ENCODE data around the gene HHIPL1. TPM values are rescaled to one million over a fixed set of nuclear protein-coding genes. Genes with fewer than 3 reads are reported as not detected.

The HHIPL1 gene
- total RNA-seq, 4 donors from 2014 or later, result 2.6 to 3.9 (median 3.1) TPM

DNA sequence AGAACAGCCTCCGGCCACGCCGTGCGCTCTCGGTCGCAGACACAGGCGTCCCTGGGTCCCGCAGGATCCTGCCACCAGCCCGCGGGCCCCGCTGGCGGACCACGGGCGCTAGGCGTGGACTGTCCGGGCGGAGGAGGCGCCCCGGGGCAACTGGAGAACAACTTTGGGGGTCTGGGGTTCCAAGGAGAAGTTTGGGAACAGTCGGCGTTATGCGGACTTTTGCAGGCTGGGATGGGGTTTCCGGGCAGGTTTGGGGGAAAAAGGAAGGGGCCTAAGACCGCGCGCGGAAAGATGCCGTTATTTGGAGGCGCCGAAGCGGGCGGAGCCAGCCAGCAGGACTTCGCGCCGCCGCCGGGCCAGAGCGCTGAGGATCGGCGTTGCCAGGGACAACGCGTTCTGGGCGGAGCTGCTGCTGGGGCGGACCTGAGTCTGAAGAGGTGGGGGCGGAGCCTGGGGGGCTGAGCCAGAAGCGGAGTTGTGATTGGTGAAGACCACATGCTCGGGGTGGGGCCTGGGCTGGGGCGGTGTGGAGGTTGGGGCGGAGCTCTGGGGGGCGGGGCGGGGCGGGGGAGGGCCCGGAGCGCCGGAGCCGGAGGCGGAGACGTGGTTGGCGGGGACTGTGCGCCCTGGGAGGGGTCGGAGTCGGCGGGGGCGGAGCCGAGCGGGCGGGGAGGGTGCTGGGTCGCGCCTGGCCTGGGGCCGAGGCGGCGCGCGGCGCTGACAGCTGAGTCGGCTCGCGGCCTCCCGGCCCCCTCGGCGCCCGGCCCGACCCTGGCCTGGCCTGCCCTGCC, 38.9 kb downstream of the HHIPL1 start, which contains the start of gene CYP46A1:
Gene CYP46A1, plus strand, starts transcription at position 680 of the 791 bp plus-strand sequence. CDS start 120 bp downstream, outside the sequence.
- H3K9me3 ChIP-seq, result peaks cover 0 to 5% (median 0%) of the 10 kb centered on the region in 4 donors
- H3K4me3 ChIP-seq, result peak within 1 kb of the TSS; percentile 71 to 92 (median 86)
- peaks cover 0 to 20% (median 9%) of the 10 kb centered on the region in 4 donors for H3K4me1 ChIP-seq
- 0% methylated on average over 45 to 48 of the region's 83 CpGs for WGBS, 2 donors
- no peaks in the 10 kb centered on the region for H3K36me3 ChIP-seq
- peak within 1 kb of the TSS; percentile 76 to 89 (median 83) for H3K27ac ChIP-seq
- TF ChIP-seq, protein P1, sequence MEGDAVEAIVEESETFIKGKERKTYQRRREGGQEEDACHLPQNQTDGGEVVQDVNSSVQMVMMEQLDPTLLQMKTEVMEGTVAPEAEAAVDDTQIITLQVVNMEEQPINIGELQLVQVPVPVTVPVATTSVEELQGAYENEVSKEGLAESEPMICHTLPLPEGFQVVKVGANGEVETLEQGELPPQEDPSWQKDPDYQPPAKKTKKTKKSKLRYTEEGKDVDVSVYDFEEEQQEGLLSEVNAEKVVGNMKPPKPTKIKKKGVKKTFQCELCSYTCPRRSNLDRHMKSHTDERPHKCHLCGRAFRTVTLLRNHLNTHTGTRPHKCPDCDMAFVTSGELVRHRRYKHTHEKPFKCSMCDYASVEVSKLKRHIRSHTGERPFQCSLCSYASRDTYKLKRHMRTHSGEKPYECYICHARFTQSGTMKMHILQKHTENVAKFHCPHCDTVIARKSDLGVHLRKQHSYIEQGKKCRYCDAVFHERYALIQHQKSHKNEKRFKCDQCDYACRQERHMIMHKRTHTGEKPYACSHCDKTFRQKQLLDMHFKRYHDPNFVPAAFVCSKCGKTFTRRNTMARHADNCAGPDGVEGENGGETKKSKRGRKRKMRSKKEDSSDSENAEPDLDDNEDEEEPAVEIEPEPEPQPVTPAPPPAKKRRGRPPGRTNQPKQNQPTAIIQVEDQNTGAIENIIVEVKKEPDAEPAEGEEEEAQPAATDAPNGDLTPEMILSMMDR (IDR thresholded peaks at IDR 0.05), result peak in 1 of 5 experiments; percentile 29
- TF ChIP-seq EP300 (IDR thresholded peaks at IDR 0.05) (peak; percentile 46 to 63), POLR2A (IDR thresholded peaks at IDR 0.05) (peak in 1 of 2 donors; percentile 24)
- no peaks in the 10 kb centered on the region for H3K27me3 ChIP-seq
- peak; percentile 99 to 100 for DNase-seq (ENCODE audit: low spot score in 2 of 2)

DNA sequence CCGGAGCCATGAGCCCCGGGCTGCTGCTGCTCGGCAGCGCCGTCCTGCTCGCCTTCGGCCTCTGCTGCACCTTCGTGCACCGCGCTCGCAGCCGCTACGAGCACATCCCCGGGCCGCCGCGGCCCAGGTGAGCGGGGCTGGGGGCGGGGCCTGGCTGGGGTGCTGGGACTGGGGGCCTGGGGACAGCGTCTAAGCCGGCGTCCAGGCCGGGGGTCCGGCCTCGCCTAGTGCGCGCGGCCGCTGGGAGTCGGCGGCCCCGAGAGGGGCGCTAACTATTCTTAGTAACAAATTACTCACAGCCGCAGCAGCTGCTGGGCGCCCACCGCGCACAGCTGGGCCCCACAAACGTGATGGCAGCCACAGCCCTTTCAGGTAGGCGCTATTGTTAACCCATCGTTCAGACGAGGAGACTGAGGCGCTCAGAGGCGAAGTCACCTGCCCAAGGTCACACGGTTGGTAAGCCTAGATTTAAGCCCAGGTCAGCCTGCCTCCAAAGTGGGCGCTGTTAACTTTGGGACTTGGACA, 39.5 kb downstream of the HHIPL1 start:
- WGBS, 2 donors, result 18 to 30% methylated on average over 8 to 13 of the region's 45 CpGs
- H3K4me1 ChIP-seq, result peaks cover 0 to 20% (median 9%) of the 10 kb centered on the region in 4 donors
- H3K27ac ChIP-seq, result peak overlapping the region in 3 of 4 donors; percentile 50 to 74 (median 59)
- TF ChIP-seq, protein P1 (IDR thresholded peaks at IDR 0.05), result no peak
- TF ChIP-seq POLR2A (IDR thresholded peaks at IDR 0.05) (no peak), EP300 (IDR thresholded peaks at IDR 0.05) (no peak)
- no peaks in the 10 kb centered on the region for H3K27me3 ChIP-seq
- no peaks in the 10 kb centered on the region for H3K36me3 ChIP-seq
- no peak for DNase-seq (ENCODE audit: low spot score in 2 of 2)
- no peaks in the 10 kb centered on the region for H3K9me3 ChIP-seq
- H3K4me3 ChIP-seq, result peak overlapping the region; percentile 55 to 92 (median 68)

DNA sequence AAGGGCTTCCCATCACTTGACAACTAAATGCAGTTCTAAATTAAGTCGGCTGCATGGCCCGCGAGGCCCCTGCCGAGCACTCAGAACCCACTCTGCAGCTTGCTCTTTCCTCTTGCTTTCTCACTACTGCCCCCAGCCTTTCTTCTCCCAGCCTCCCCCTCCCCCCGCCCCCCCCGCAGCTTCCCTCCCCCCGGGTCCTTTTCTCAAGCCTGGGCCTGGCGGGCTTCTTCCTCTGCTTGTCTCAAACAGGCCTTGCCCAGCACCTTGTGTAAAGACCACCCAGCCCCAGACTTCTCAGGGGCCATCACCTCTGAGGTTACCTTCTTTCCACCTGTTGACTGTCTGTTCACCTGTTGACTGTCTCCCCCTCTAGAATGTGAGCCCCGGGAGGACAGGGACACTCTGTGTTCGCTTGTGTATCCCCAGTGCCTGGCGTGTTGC, 40.2 kb downstream of the HHIPL1 start:
- Histone ChIP-seq H3K27ac (no peak overlapping the region), H3K36me3 (no peaks in the 10 kb centered on the region), H3K4me3 (no peak overlapping the region), H3K4me1 (peaks cover 0 to 20% (median 9%) of the 10 kb centered on the region in 4 donors), H3K27me3 (no peaks in the 10 kb centered on the region), H3K9me3 (no peaks in the 10 kb centered on the region)
- no peak for DNase-seq (ENCODE audit: low spot score in 2 of 2)
- WGBS, 2 donors, result 60 to 65% methylated on average over 10 to 11 of the region's 11 CpGs
- TF ChIP-seq EP300 (IDR thresholded peaks at IDR 0.05) (no peak), POLR2A (IDR thresholded peaks at IDR 0.05) (no peak)
- TF ChIP-seq, protein P1 (IDR thresholded peaks at IDR 0.05), result no peak

DNA sequence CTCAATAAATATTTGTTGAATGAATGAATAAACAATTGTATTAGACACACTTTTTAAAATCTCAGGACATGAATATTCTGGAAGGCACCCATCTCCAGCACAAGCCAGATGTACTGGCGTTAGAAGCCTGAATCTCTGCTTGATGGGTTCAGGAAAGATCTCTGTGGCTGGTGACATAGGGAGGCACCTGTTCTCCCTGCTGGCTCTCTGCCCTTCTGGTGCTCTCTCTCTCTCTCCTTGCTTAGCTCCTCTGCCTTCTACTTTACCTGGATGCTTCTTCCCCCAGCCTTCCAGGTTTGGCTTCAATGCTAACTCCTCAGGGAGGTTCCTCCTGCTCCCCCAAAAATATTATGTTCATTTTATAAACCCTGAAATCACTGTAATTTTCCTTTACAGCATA, 40.7 kb downstream of the HHIPL1 start:
- Histone ChIP-seq H3K27ac (no peak overlapping the region), H3K27me3 (no peaks in the 10 kb centered on the region), H3K4me1 (peaks cover 0 to 20% (median 9%) of the 10 kb centered on the region in 4 donors), H3K36me3 (no peaks in the 10 kb centered on the region), H3K4me3 (no peak overlapping the region), H3K9me3 (no peaks in the 10 kb centered on the region)
- DNase-seq (ENCODE audit: low spot score in 2 of 2), result no peak
- WGBS, 2 donors, result 68 to 69% methylated on average over 1 of the region's 1 CpG
- TF ChIP-seq, protein P1 (IDR thresholded peaks at IDR 0.05), result no peak
- TF ChIP-seq EP300 (IDR thresholded peaks at IDR 0.05), result no peak
- TF ChIP-seq POLR2A (IDR thresholded peaks at IDR 0.05), result no peak

Data from tibial nerve (tissue), 4 donors.